GM18861 (cell line): Measurements from ENCODE around the gene RRP12.
A peak's percentile ranks its signal among the peaks of the same experiment; 100 is the strongest.

Experiments used
- ATAC-seq: cut with Tn5 transposase; IDR thresholded peaks from one replicate; pipeline ENCODE4 v1.9.1; 2021; ENCODE audit not compliant: unreplicated experiment

Gene RRP12

DNA sequence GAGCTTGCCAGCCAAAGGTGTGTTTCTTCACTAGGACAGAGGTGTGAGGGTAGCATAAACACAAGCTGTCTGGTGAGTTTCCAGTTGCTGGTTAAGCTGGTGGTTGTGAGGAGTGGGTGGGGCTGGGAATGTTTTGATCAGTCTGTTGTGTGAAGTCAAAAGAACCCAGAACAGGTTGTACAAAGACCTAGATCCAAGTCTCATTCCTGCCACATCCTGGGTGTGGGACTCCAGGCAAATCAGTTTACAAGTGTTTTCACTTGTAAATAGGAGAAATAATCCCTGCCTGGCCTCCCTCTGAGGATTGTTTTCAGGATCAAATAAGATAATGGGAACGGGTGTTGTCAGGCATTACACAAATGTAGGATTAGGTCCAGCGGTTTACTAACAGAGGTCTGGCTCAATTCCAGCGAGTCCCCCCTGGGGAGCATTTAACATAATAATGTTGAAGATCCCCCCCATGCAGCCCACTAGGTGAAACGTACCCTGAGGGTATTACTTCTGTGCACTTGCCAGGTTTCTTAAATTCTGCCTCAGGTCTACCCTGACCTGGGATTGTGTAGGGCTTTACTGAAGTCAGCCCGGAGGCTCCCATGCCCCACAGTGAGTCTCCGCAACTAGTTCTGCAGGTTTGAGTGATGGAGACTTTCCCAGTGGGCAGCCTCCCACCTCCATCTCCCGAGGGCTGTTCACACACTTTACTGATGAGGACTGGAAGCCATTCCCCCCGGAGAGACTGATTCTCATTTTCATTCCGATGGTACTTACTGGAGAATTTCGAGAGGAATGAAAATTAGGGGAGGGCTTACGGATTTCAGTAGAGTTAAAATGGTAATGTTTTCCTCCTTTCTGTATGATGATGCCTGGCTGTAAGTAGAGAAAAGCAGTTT lies 64.0 kb downstream of the RRP12 start:
- no peak for ATAC-seq

DNA sequence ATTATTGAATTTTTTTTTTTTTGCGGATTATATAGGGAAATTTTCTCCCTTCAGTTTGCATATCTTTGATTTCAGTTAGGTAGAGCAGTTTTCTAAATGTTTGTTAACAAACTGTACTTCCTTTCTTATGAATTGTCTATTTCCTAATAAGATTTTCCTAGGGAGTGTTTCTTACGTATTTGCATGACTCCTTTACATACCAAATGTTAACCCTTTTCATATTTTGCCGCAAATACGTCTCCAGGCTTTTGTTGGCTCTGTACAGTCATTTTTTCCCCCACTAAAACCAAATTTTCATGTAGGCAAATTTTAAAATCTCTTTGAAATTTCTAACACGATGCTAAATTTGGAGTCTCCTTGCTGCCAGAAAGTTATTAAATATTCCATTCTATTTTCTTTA lies 64.7 kb downstream of the RRP12 start:
- ATAC-seq: no peak

DNA sequence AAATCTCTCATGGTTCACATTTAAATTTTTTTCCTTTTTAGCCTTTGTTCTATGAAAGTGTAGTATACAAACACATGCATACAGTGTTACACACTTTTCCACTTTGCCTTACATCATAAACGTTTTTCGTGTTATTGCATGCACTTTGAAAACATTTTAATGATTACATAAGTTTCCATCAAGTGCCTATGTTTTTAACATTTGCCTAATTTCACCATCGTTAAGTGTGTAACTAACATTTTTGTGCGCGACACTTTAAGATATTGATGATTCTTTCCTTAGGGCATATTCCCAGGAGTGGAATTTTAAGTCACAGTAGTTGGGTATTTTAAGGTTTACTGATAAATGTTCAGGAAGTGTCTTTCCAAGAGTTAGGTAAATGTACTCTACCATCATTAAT lies 65.1 kb downstream of the RRP12 start:
- ATAC-seq: no peak

DNA sequence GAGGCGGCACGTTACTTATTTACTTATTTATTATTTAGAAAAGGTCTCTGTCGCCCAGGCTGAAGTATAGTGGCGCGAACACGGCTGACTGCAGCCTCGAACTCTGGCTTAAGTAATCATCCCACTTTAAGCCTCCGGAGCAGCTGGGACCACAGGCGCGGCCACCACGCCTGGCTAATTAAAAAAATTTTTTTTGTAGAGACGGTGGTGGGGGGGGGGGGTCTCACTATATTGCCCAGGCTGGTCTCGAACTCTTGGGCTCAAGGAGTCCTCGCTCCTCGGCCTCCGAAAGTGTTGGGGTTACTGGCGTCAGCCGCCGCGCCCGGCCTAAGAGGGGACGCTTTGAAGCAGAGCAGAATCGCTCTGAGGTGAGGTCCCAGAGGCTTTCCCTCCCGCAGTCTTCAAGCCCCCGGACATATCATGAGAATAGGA lies 65.9 kb downstream of the RRP12 start:
- no peak for ATAC-seq

DNA sequence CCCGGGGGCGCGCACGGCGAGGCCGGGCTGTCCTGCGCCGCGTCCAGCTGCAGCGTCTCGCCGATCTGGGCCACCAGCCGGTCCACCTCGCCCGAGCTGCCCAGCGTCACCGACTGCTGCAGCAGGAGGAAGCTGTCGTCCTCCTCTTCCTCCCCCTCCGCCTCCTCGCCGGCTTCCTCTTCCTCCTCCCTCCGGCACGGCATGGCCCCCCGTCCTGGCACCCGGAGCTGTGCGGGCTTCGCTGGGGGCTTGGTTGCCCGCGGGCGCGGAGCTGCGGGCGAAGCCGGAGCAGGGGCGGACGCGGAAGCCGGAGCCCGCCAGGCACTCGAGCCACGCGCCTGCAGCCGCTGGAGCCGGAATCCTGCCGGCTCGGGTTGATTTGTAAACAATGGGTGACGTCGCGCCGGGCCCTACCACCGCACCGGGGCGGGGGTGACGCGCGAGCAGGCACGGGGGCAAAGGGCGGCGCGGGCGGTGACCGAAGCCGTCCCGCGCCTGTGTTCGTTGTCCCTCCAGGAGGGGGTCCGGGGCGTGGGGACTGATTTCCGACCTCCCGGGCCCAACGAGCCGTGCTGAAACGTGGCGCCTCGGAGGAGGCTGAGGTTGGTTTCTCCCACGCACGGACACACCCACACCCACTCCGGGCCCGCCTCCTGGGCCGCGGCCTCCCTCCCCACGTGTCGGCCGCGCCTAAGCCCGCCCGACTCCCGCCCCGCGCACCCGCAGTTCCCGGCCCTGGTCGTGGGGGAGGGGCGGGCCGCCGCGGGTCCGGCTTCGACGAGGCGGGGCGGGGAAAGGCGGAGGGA lies 66.6 kb downstream of the RRP12 start, which contains the start of gene FRAT2:
Gene FRAT2, minus strand, starts transcription at position 360 of the 806 bp plus-strand sequence. Its CDS starts 157 bp downstream, at position 203.
- peak; percentile 70 for ATAC-seq

DNA sequence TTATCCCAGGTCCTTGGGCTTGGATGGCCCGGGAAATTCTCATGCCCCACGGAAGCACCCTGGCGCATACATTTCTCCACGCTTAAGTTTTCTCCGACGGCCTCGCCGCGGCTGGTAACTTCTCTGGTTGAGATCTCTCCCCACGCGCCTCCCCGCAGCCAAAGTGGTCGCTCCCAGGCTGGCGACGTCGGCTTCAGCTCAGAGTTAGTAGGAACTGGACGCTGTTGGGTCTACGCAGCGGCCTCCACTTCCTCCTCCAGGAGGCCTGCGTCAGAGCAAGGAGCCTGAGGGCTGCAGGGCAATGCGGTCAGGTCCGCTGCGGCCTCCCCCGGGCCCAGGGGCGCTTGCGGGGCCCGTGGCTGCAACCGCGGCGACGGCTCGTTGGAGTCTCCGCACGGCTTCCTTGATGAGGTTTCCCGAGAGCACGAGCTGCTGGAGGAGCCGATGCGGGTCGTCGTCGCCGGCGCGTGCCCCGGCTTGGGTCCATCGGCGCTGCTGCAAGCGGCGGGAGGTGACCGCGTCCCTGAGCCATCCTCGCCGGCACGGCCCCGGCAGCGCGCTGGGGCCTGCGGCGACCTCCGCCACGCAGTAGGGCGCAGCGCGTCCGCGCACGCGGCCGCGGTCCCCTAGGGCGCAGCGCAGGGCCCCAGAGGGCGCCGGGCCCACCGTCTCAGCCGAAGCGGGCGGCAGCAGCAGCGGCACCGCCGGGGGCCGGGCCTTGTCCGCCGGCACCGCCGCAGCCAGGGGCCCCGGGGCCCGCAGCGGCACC lies 67.4 kb downstream of the RRP12 start:
- ATAC-seq: no peak

DNA sequence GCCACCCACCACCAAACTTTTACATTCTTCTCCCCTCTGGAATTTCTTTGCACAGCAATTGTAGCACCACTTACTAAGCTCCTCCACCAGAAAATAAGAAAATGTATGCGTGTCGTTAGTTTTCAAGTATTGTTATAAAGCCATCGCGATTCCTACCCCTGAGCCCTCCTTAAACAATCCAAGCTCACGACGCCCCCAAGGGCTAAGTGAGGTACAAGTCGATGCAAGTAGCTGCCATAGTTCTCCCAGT lies 67.9 kb downstream of the RRP12 start:
- ATAC-seq: no peak

DNA sequence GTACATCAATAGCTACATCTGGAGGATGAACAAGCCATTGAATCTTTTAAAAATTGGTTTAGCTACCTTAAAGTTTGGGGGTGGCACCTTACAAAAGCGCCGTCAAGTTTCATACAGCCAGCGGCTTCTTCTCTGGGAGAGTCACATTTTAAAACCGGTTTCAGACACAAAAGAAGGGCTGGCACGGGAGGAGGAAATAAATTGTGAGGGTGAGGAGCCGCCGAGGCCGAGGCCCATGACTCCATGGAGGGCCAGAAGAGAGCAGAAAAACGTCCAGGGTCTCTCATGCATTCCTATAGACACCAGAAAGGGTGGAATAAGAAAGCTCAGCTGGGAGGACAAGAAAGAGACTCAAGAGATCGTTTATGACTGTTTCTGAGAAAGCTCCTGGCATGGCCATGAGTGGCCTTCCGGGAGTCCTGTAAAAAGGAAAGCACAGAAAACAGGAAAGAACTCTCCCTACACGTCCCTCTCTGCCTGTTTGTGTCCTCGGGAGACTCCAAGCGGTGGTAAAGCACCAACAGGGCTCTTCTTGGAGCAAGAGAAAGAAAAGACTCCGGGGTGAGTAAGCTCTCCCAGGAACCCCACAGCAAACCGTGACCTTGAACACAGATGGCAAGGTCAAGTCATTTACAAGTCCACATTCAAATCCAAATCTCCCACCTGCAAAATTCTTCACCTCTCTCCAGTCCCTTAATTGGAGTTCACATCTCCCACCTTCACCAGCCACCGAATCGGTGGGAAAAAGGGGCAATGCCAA lies 68.4 kb downstream of the RRP12 start:
- no peak for ATAC-seq

DNA sequence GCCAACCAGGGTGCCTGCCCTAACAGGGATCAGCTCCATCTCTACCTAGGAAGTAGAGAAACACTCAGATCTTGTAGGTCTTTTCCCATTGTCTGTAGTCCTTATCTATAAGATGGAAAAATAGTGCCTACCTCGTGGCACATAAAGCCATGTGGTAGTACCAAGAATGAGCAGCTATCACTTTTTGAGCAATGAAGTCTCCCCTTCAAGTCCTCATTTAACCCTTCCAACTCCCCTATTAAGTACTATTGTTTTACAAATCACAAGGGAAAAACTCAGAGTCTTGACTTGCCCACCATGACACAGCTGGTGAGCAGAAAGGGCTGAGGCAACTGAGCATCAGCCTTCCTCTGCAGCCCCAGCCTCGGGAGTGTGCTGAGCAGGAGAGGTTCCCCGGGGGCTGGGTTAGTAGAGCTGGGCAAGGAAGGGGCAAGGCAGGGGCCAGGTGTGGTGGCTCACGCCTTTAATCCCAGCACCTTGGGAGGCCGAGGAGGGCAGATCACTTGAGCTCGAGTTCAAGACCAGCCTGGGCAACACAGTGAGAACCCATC lies 69.9 kb downstream of the RRP12 start:
- no peak for ATAC-seq

DNA sequence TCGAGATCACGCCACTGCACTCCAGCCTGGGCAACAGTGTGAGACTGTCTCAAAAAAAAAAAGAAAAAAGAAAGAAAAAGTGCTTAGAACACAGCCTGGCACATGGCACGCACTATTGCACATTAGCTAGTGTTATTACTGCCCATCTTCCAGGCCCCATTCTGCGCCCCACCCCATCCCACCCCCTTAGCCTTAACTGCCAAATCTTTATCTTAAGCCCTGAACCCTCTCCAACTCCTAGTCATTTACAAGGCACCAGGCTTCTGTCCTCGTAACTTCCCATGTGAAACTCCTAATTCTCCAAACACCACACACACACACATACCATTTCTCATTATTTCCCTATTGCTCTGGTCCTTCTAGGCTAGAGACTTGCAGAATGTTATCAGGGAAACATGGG lies 71.4 kb downstream of the RRP12 start:
- no peak for ATAC-seq

DNA sequence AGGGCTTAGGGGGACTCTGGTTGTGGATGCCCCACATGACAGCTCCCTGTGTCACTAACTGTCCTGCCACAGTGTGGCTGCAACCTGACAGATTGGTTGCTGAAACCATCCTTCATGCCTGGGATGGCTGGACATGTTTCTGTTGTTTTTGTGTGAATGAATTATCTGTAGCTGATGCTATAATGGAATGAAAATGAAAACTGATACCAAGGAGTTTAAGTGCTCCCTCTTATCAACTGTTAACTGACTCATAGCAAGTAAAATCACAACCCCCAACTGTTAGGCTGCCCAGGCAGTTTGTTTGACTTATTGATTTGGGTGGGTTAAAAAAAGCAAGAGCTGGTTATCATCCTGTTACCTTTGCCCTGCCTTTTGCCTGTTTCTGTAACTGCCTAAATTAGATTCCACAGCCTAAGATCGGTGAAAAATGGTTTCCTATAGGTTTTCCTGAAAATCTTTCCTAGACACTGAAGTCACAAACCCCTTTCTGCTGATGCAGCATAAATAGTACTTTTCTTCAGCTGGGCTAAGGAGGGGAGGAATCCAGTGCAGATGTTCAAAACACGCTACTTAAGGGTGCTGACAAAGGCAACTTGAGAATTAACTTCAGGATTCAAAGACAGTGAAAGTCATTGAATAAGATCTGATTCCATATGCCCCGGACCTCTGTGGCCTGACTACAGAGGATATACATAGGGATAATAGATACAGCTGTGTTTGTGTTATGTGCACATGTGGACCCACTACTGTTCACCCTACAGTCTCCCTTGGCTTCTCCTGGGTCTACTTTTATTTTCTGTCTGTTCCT lies 72.3 kb downstream of the RRP12 start:
- ATAC-seq: no peak

DNA sequence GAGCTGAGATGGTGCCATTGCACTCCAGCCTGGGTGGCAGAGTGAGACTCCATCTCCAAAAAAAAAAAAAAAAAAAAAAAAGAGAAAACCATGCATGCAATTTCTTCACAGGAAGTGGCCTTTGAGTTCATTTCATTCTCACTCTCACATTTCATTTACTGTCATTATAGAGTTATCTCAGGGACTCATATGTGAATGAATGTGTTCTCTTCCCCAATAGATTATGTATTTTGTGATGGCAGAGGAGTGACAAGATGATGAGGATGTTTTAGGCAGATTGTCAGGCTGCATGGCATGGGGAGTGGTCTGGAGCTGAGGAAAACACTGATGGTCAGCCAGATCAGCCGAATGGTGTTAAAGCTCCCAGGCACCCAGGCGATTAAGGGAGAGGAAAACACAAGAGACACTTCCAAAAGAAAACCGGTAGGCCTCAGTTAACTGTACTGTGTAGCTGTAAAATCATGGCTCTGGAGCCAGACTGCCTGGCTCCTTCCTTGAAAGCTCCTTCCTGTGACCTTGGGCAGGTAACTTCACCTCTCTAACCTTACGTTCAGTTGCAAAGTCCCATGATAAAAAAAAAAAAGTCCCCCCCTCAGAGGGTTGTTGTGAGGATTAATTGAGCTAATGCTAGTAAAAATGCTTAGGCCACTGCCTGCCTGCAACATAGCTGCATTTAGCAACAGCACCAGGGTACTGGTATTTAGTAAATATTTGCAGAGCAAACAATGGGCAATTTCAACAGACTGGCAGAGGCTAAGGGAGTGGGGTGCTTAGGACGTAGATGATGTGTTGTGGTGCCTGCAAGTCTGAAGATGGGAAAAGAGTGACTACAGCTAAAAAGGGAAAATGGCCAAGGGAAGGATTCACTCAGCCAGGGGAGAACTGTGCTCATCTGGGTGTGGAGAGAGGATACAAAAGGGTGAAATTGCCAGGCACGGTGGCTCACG lies 73.5 kb downstream of the RRP12 start:
- no peak for ATAC-seq

DNA sequence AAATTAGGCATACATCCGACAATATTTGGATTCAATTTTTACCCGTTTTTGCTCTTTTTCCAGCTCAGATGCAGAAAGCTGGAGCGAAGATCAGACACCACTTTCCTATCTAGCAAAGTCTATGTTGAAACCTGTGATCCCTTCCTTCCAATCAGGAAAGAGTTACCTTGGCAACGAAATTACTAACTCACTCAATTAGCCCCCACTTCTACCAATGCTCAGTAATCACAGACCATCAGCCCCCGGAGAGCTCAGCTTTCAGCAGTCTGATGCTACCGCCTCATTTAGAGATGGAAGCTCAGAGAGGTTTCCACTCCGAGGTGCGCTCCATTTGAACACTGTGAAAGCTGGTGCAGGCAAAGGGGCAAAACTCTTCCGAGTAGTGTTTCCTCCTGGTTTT lies 75.4 kb downstream of the RRP12 start:
- no peak for ATAC-seq

DNA sequence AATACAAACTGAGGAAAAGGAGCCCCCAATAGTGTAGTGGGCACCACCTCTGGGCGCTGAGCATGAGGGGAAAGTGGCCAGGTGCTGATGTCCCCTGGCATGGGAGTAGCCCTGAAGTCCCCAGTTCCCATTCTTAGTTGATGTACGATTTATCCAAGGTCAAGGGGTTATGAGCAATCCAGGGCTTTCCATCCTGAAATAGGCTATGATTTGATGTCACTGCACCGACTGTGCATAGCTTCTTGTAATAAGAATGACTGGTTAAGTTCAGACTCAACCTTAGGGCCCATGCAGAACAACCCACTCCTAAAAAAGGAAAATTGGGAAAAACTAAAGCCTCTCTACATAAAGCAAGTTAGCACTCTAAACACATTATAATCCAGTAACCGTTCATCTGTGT lies 77.6 kb downstream of the RRP12 start:
- ATAC-seq: no peak

DNA sequence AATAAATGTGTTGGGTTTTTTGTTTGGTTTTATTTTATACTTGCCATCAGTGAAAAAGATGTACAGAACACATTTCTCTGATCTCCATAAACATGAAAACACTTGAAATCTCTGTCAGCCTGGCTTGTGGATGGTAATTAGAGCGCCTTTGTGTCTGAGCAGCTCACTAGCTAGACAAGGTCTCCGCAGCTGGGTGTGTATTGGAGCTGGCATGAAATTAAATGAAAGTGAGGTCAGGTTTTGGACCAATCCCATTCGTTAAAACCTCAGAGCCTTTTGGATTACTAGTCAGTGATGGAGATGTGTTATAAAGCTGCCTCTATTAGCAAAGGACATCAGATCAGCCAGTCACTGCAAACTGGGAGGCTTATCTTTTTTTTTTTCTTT lies 79.3 kb downstream of the RRP12 start:
- no peak for ATAC-seq

DNA sequence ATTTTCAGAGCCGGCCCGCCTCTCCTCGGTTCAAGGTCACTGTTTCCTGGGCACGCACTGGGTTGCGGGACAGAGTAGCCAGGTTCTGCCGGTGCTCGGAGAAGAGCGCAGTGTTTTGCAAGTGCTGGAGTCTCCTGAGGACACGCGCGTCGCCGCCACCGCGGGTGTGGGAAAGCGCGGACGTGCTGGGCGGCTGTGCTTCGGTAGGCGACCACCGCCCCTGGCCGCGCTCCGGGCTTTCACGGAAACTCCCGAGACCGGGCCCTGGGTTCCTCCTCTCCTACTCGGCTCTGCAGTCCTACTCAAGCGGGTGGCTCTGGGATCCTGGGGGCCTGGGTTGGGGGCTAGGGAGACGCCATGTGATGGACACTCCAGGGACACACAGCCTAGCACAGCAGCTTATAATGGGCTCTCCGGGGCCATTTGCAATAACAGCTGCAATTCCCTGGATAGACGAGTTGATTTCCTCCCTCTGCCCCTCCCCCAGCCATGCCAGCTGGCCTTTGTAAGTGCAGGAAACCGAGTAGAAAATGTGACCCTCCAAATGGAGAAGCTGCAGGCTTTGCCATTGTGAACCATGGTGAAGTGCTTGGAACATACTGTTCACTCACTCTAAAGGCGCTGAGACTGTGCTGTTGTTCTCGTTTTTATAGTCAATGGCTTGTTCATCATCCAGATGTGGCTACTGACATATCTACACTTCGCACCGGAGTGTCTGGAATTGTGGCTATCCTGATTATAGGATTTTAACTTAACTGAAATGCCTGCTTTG lies 79.9 kb downstream of the RRP12 start:
- ATAC-seq: no peak

DNA sequence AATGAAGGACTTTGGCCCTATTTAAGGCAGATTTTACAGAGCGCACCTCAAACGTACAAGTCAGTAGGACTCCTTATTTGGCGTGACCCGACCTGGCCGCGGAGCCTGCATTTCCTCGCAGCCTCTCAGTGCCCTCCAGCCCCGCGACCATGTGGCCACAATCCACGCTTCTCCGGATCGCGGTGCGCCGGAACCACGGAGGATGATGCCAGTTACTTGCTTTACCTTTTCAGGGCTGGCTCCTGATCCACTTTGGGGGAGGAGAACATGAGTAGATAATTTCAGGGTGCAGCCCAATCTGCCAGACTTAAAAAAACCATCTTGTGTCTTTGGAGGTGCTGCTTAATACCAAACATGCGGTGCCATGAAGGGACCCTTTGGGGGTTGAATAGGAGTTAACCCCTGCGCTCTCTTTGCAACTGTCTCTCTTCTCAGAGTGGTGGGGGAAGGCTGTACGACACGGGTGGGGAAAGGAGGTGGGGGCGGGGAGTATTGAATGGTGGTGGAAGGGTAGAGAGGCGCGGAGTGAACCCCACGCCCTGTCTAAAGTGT lies 80.6 kb downstream of the RRP12 start:
- ATAC-seq: no peak
